NCI-H2196 treated with DMSO at 0.1 percent for 48 hours (cell line): ENCODE results near the gene OOSP4B.
"Not testable (repeated sequence)": the region's sequence is repeated elsewhere in the genome, so short reads cannot be mapped to it uniquely, and the experiment has no call there.

Experiments
- DNase-seq: peaks from one replicate; lab custom pipeline; 2025; ENCODE audit not compliant: unreplicated experiment; lab: John Stamatoyannopoulos, UW

OOSP4B gene

DNA sequence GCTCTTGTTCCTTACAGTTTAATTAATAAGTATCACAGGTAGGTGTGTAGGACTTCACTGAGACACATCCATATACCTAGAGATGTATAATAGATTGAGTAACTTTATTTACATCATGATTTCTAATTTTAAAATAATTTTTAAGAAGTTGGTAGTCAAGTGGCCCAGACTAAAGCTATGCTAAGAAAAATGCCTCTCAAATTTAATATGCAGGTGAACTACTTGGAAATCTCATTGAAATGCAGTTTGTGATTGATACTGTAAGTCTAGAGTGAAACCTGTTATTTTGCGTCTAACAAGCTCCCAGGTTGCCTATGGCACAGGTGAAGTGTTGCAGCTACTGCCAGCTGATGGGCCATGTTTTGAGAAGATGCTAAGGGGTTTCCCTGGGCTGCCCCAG lies at the start of gene OOSP4B:
Gene OOSP4B, plus strand, starts transcription at position 301 of the 400 bp plus-strand sequence.
- no peak for DNase-seq

GRCh38 chr11:59967677-59968394 lies 49.1 kb upstream of the OOSP4B start:
- DNase-seq: no peak

GRCh38 chr11:59968395-59968783 lies 48.6 kb upstream of the OOSP4B start:
- no peak for DNase-seq

GRCh38 chr11:59973097-59973496 lies 43.9 kb upstream of the OOSP4B start:
- no peak for DNase-seq

DNA sequence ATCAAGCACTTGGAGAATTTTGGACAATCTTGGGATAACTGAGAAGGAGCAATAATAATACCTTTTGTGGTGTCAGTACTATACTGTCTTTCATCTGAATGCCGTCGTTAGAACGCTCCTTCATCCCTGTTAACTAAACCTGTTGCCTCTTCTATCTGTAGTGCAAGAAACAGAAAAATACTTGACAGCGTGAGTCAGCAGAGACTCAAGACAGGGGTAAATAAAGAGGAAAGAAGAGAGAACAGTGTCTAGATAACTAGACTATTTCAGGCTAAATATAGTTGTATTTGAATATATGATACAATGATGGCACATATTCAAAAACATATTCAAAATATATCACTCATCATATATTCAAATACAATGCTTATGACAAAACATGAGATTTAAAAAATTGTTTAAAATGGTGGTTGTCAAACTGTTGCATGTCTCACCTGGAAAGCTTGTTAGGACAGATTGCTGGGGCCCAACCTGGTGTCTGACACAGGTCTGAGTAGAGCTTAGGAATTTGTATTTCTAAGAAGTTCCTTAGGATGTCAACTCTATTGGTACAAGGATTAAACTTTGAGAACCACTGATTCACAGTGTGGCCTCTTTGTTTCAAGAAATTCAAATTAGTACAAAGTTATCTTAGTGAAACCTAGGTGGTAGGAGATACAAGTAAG lies 35.7 kb upstream of the OOSP4B start:
- no peak for DNase-seq

- not testable (repeated sequence) for DNase-seq
Measured at GRCh38 chr11:59982037-59982436, 34.9 kb upstream of the OOSP4B start.

GRCh38 chr11:59983212-59983611 lies 33.8 kb upstream of the OOSP4B start:
- no peak for DNase-seq

- DNase-seq: no peak
Measured at GRCh38 chr11:59984368-59984767, 32.6 kb upstream of the OOSP4B start.

DNA sequence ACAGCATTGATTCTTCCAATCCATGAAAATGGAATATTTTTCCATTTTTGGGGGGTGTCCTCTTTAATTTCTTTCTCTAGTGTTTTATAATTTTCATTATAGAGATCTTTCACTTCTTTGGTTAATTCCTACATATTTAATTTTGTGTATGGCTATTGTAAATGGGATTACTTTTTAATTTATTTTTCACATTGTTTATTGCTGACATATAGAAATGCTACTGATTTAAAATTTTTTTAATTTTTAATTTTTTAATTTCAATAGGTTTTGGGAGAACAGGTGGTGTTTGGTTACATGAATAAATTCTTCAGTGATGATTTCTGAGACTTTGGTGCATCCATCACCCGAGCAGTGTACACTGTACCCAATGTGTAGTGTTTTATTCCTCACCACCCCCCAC lies 26.6 kb upstream of the OOSP4B start:
- no peak for DNase-seq

- no peak for DNase-seq
Measured at GRCh38 chr11:59992425-59992824, 24.6 kb upstream of the OOSP4B start.

DNA sequence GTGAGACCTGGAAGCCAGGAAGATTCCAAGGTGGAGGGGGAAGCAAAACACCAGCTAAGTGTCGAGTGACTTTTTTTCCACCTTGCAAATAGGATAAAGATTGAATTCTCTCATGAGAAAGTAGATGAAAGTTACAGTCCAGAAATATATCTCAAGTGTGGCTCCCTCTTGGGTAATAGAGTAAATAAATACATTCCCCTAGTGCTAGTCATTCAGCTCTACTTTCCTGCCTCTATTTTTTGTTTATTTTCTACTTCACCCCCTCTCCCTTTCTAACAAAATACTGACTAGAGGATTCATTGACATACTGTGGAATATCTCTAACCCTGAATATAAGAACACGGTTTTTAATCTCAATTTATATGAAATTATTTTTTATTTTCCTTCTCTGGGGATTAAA lies 19.2 kb upstream of the OOSP4B start:
- DNase-seq: no peak

DNA sequence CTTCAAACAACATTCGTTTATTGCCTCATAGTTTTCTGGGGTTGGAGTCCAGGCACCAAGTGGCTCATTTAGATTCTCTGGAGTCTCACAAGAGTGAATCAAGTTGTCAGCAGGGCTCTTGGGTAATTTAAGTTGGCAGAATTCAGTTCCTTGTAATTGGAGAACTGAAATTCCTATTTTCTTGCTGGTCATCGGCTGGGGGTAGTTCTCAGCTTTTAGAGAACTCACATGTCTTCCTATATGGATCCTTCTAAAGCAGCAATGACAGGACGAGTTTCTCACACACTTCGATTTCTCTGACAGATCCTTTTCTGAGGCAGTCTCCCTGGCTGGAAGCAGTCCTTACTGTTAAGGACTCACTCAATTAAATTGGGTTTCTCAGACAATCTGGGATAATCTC lies 17.3 kb upstream of the OOSP4B start:
- no peak for DNase-seq

GRCh38 chr11:60003729-60004128 lies 13.3 kb upstream of the OOSP4B start:
- no peak for DNase-seq

GRCh38 chr11:60005360-60005759 lies 11.6 kb upstream of the OOSP4B start:
- DNase-seq: no peak

GRCh38 chr11:60018058-60018457 lies 1.1 kb downstream of the OOSP4B start:
- no peak for DNase-seq

- DNase-seq: not testable (repeated sequence)
Measured at GRCh38 chr11:60020376-60020775, 3.4 kb downstream of the OOSP4B start.

- DNase-seq: no peak
Measured at GRCh38 chr11:60029015-60029632, 12.1 kb downstream of the OOSP4B start.

GRCh38 chr11:60040109-60040508 lies 23.1 kb downstream of the OOSP4B start, which contains the start of gene OOSP2:
OOSP2 (plus strand) TSS chr11:60040409; CDS start chr11:60040460, 51 bp downstream.
- no peak for DNase-seq

DNA sequence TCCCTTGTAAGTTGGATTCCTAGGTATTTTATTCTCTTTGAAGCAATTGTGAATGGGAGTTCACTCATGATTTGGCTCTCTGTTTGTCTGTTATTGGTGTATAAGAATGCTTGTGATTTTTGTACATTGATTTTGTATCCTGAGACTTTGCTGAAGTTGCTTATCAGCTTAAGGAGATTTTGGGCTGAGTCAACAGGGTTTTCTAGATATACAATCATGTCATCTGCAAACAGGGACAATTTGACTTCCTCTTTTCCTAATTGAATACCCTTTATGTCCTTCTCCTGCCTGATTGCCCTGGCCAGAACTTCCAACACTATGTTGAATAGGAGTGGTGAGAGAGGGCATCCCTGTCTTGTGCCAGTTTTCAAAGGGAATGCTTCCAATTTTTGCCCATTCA lies 33.4 kb downstream of the OOSP4B start:
- not testable (repeated sequence) for DNase-seq

DNA sequence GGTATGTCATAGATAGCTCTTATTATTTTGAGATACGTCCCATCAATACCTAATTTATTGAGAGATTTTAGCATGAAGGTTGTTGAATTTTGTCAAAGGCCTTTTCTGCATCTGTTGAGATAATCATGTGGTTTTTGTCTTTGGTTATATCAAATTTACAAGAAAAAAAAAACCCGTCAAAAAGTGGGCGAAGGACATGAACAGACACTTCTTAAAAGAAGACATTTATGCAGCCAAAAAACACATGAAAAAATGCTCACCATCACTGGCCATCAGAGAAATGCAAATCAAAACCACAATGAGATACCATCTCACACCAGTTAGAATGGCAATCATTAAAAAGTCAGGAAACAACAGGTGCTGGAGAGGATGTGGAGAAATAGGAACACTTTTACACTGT lies 33.9 kb downstream of the OOSP4B start:
- DNase-seq: not testable (repeated sequence)

GRCh38 chr11:60056349-60056969 lies 39.5 kb downstream of the OOSP4B start, which contains the start of gene MS4A3:
MS4A3 (plus strand) TSS chr11:60056665; CDS start chr11:60061161, 4,496 bp downstream.
- no peak for DNase-seq

DNA sequence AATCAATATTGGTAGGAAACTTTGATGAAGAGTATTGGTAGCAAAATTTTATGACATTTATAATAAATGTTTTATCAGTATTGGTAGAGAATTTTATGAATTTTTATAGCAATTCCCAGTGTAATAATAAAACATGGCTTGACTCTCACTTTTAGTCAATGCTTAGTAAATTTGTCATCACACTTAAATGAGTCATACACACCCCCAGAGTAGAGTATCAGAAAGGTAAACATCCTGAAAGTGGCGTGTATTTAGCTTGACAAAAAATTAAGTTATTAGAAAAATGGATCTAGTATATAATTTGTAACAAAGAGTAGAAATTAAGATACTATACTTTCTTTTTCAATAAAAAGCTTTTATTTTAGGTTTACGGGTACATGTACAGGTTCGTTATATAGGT lies 42.1 kb downstream of the OOSP4B start:
- no peak for DNase-seq
